HCT116 (cell line): ENCODE measurements around the gene PARVA. TPM values are rescaled to one million over a fixed set of nuclear protein-coding genes. Genes with fewer than 3 reads are reported as not detected.

Source experiments
- ATAC-seq: fragments of 200-7000 bp; cut with Tn5 transposase; 2 replicates; pipeline ENCODE4 v1.9.1; 2020; ENCODE audit warnings: mild to moderate bottlenecking, moderate library complexity
- BruUV-seq: library from RNA; stranded (reverse); fragments of 400-500 nt; replicated peaks from 2 replicates; lab custom pipeline; 2021; lab: Mats Ljungman, UMichigan
- CTCF ChIA-PET: fragments of 300-600 bp; sonication (Branson Sonifier 250); formaldehyde crosslinking; loops from one replicate; lab custom pipeline; 2021; ENCODE audit warnings: antibody characterized with exemption; lab: Charles Lee
- POLR2A ChIA-PET: fragments of 300-600, 350-600 bp; sonication (Branson Sonifier 250); formaldehyde crosslinking; loops from one replicate; lab custom pipeline; 2021; ENCODE audit warnings: antibody characterized with exemption; lab: Charles Lee
- RAD21 ChIA-PET, 2 experiments: fragments of 300-600 bp; sonication (Branson Sonifier 250); formaldehyde crosslinking; loops; one replicate each; lab custom pipeline; 2023; ENCODE audit warnings: low total read pairs in 2 of 2; ENCODE audit not compliant: uncharacterized antibody in 2 of 2, unreplicated experiment in 2 of 2, low non-redundant PET in 1 of 2; lab: Charles Lee
- DNase-seq: peaks from one replicate; pipeline ENCODE4 v3.0.0-alpha.2; 2010; ENCODE audit warnings: low read depth, low spot score
- H2AFZ ChIP-seq: fragments of 200-600 bp; shearing (Covaris generic), sonication (generic); 2 replicates; pipeline ENCODE4 v1.6.1; 2017; ENCODE audit warnings: low read depth, mixed run types, mixed read lengths, antibody characterized with exemption, low read length; ENCODE audit not compliant: poor library complexity, severe bottlenecking
- H3K27ac ChIP-seq: 2 replicates; pipeline ENCODE4 v1.5.1; 2012; ENCODE audit warnings: low read depth, low read length
- H3K27me3 ChIP-seq: fragments of 200-600 bp; sonication (generic); 2 replicates; pipeline ENCODE4 v1.6.1; 2016; ENCODE audit warnings: mixed run types, low read length, mixed read lengths; ENCODE audit not compliant: insufficient read depth
- H3K36me3 ChIP-seq, 2 experiments: fragments of 200-500 bp in 1 of 2; fragments of 200-600 bp in 1 of 2; sonication (Bioruptor generic) in 1 of 2; sonication (generic) in 1 of 2; 2 replicates each; pipeline versions ENCODE4 v1.5.1 to v1.6.1; 2014 to 2016; ENCODE audit warnings: low read length in 2 of 2, inconsistent platforms in 1 of 2, mixed read lengths in 1 of 2, mixed run types in 1 of 2; ENCODE audit not compliant: insufficient read depth in 2 of 2, control insufficient read depth in 1 of 2
- H3K4me1 ChIP-seq, 2 experiments: fragments of 200-600 bp in 1 of 2; sonication (generic) in 1 of 2; 2 replicates each; pipeline versions ENCODE4 v1.5.1 to v1.6.1; 2012 to 2017; ENCODE audit warnings: low read length in 2 of 2, inconsistent platforms in 1 of 2, mild to moderate bottlenecking in 1 of 2, mixed read lengths in 1 of 2, mixed run types in 1 of 2, moderate library complexity in 1 of 2; ENCODE audit not compliant: insufficient read depth in 2 of 2, control insufficient read depth in 1 of 2
- H3K4me2 ChIP-seq: fragments of 200-600 bp; sonication (generic); 2 replicates; pipeline ENCODE4 v1.6.1; 2017; ENCODE audit warnings: mixed run types, low read length, mixed read lengths
- H3K4me3 ChIP-seq, 2 experiments: fragments of 200-600 bp in 1 of 2; sonication (generic) in 1 of 2; replicated peaks in 1 of 2; 2 replicates each; pipeline ENCODE4 v1.5.1; 2011 to 2016; ENCODE audit warnings: low read length in 2 of 2, control low read depth in 1 of 2, low read depth in 1 of 2, mild to moderate bottlenecking in 1 of 2, mixed read lengths in 1 of 2, mixed run types in 1 of 2
- H3K79me2 ChIP-seq: fragments of 200-600 bp; sonication (generic); 2 replicates; pipeline ENCODE4 v1.6.1; 2017; ENCODE audit warnings: mild to moderate bottlenecking, mixed run types, low read length, moderate library complexity, mixed read lengths; ENCODE audit not compliant: insufficient read depth
- H3K9ac ChIP-seq: fragments of 200-600 bp; sonication (generic); 2 replicates; pipeline ENCODE4 v1.6.1; 2016; ENCODE audit warnings: low read length, mixed read lengths
- H3K9me2 ChIP-seq: fragments of 200-600 bp; sonication (generic), shearing (Covaris generic); 2 replicates; pipeline ENCODE4 v1.6.1; 2017; ENCODE audit warnings: mixed run types, mild to moderate bottlenecking, moderate library complexity; ENCODE audit not compliant: insufficient read depth
- H3K9me3 ChIP-seq, 2 experiments: fragments of 200-500 bp in 1 of 2; fragments of 200-600 bp in 1 of 2; sonication (Bioruptor generic) in 1 of 2; sonication (generic) in 1 of 2; 2 replicates each; pipeline ENCODE4 v1.6.1; 2014 to 2017; ENCODE audit warnings: low read length in 2 of 2, mixed read lengths in 2 of 2, inconsistent platforms in 1 of 2, low read depth in 1 of 2, mild to moderate bottlenecking in 1 of 2, mixed run types in 1 of 2, moderate library complexity in 1 of 2; ENCODE audit not compliant: control insufficient read depth in 1 of 2, insufficient read depth in 1 of 2
- H4K20me1 ChIP-seq: fragments of 200-600 bp; sonication (generic), shearing (Covaris generic); 2 replicates; pipeline ENCODE4 v1.6.1; 2017; ENCODE audit warnings: mixed run types, mild to moderate bottlenecking, moderate library complexity; ENCODE audit not compliant: insufficient read depth
- CBX3 ChIP-seq: IDR thresholded peaks from 2 replicates; pipeline ENCODE4 v1.6.1; 2012; ENCODE audit warnings: low read depth
- CEBPB ChIP-seq: IDR thresholded peaks from 2 replicates; pipeline ENCODE4 v1.6.1; 2012; ENCODE audit warnings: low read depth
- EGR1 ChIP-seq: IDR thresholded peaks from 2 replicates; pipeline ENCODE4 v1.6.1; 2012; ENCODE audit warnings: low read depth
- EZH2phosphoT487 ChIP-seq: fragments of 200-600 bp; IDR thresholded peaks from 2 replicates; pipeline ENCODE4 v1.6.1; 2018; ENCODE audit warnings: antibody characterized with exemption, borderline replicate concordance
- FOSL1 ChIP-seq: IDR thresholded peaks from 2 replicates; pipeline ENCODE4 v1.6.1; 2012; ENCODE audit warnings: low read depth
- MAX ChIP-seq: IDR thresholded peaks from 2 replicates; pipeline ENCODE4 v1.6.1; 2012
- SIN3A ChIP-seq: IDR thresholded peaks from 2 replicates; pipeline ENCODE4 v1.6.1; 2012; ENCODE audit warnings: low read depth
- SP1 ChIP-seq: IDR thresholded peaks from 2 replicates; pipeline ENCODE4 v1.6.1; 2012; ENCODE audit warnings: low read depth
- SRF ChIP-seq: IDR thresholded peaks from 2 replicates; pipeline ENCODE4 v1.6.1; 2012; ENCODE audit warnings: low read depth
- TCF7L2 ChIP-seq: IDR thresholded peaks from 2 replicates; pipeline ENCODE4 v1.7.0; 2011; ENCODE audit warnings: borderline replicate concordance, inconsistent platforms; ENCODE audit not compliant: insufficient read depth, insufficient read length; ENCODE audit errors: extremely low read depth
- YY1 ChIP-seq: IDR thresholded peaks from 2 replicates; pipeline ENCODE4 v1.6.1; 2011; ENCODE audit warnings: low read length, low read depth, moderate library complexity, mild to moderate bottlenecking; ENCODE audit not compliant: insufficient replicate concordance; ENCODE audit errors: extremely low read depth
- ZFX ChIP-seq: fragments of 450-650 bp; IDR thresholded peaks from 2 replicates; pipeline ENCODE4 v1.6.1; 2017
- intact Hi-C: fragments of 100-400 bp; cut with micrococcal nuclease; formaldehyde crosslinking; loops from 2 replicates; pipeline ENCODE4 v1.10.0; 2022
- total RNA-seq: library from RNA; stranded (reverse); gene quantifications from one replicate; pipeline ENCODE4 v1.2.1, GENCODE V29; 2021; ENCODE audit not compliant: unreplicated experiment
- TF ChIP-seq, protein P1 (sequence below), 3 experiments: fragments of 200-600 bp in 1 of 3; sonication (generic) in 1 of 3; IDR thresholded peaks in 2 of 3; conservative IDR thresholded peaks in 1 of 3; 2 replicates each; pipeline ENCODE4 v1.5.1; 2012 to 2017; ENCODE audit warnings: low read depth in 2 of 3, low read length in 2 of 3, antibody characterized with exemption in 1 of 3, borderline replicate concordance in 1 of 3, control low read depth in 1 of 3, mild to moderate bottlenecking in 1 of 3, mixed read lengths in 1 of 3, mixed run types in 1 of 3, moderate library complexity in 1 of 3; ENCODE audit not compliant: insufficient read depth in 1 of 3

Gene PARVA
- total RNA-seq, 1 experiment from 2014 or later, result 18.4 TPM

DNA sequence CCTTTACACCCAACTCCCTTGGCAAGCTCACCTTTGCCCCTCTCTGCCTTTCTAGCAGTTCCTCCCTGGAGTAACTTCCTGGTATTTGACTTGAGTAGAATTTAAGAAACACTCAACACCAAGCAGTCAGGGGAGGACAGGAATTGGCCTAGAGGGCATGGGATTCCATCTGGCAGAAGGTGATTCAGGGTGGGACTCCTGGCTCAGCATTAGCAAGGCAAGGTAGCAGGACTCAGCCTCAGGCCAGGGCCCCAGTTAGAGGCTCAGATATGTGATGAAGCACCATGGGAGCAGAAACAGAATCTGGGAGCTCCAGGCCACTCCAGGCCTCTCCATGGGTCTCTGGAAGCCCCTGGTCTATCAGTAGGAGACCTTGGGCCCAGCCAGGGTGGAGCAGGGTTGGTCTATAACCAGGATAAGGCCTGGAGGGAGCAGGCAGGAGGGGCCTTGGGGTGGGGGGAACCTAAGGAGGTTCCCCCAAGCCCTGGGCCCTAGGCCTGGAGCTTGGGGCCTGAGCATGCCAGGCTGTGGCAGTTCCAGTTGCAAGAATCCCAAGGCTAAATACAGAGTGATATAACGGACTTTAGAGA lies 148.2 kb downstream of the PARVA start:
- no peaks in the 10 kb centered on the region for H3K9me3 ChIP-seq
- no peak overlapping the region for H3K4me3 ChIP-seq
- H3K9me2 ChIP-seq, result no peaks in the 10 kb centered on the region
- no peaks in the 10 kb centered on the region for H4K20me1 ChIP-seq
- no peak overlapping the region for H3K9ac ChIP-seq
- no peaks in the 10 kb centered on the region for H3K79me2 ChIP-seq
- no peaks in the 10 kb centered on the region for H3K36me3 ChIP-seq
- RAD21 ChIA-PET, result no interaction called here
- H3K4me1 ChIP-seq, result 0 out of 4 replicates have a peak, but pooled peaks cover 0 to 4% of the 10 kb centered on the region in 2 experiments
- POLR2A ChIA-PET, result no interaction called here
- ATAC-seq, result no peak
- intact Hi-C loops, result no loop called here
- H3K4me2 ChIP-seq, result no peak overlapping the region
- no peak overlapping the region for H2AFZ ChIP-seq
- no peaks in the 10 kb centered on the region for H3K27me3 ChIP-seq
- no peak for DNase-seq
- H3K27ac ChIP-seq, result no peak overlapping the region
- CTCF ChIA-PET, result no interaction called here
- TF ChIP-seq MAX (no peak), FOSL1 (no peak), TCF7L2 (no peak), SIN3A (no peak), ZFX (no peak)
- no TSS peak for BruUV-seq

DNA sequence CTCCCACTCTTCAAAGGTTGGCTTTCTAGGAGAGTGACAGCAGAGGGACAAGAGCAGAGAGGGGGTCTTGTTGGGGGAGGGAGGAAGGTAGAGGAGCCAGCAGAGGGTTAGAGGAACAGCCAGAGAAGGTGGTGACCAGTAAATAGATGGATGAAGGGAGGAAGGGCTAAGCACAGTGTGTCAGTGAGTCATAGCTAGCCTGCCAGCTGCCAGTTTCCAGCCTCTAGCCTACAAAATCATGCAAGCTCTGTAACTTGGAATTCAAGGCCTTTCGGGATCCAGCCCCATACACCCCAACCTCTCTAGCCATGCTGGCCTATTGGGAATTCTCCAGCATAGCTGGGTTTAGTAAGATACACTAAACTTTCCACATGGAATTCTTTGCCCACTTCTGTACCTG lies 149.4 kb downstream of the PARVA start:
- RAD21 ChIA-PET, result no interaction called here
- no peak for TF ChIP-seq SP1
- TF ChIP-seq MAX, result no peak
- no peak for TF ChIP-seq SIN3A
- TF ChIP-seq ZFX, result no peak
- TF ChIP-seq FOSL1, result no peak
- TF ChIP-seq EGR1, result no peak
- TF ChIP-seq CEBPB, result no peak
- no peak for TF ChIP-seq SRF
- TF ChIP-seq EZH2phosphoT487, result no peak
- no peak for TF ChIP-seq YY1
- TF ChIP-seq, protein P1, sequence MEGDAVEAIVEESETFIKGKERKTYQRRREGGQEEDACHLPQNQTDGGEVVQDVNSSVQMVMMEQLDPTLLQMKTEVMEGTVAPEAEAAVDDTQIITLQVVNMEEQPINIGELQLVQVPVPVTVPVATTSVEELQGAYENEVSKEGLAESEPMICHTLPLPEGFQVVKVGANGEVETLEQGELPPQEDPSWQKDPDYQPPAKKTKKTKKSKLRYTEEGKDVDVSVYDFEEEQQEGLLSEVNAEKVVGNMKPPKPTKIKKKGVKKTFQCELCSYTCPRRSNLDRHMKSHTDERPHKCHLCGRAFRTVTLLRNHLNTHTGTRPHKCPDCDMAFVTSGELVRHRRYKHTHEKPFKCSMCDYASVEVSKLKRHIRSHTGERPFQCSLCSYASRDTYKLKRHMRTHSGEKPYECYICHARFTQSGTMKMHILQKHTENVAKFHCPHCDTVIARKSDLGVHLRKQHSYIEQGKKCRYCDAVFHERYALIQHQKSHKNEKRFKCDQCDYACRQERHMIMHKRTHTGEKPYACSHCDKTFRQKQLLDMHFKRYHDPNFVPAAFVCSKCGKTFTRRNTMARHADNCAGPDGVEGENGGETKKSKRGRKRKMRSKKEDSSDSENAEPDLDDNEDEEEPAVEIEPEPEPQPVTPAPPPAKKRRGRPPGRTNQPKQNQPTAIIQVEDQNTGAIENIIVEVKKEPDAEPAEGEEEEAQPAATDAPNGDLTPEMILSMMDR (IDR thresholded peaks at IDR 0.05 in 2 of 3, conservative IDR thresholded peaks at IDR 0.05 in 1 of 3; ENCODE audit: borderline replicate concordance in 1 of 3, insufficient read depth in 1 of 3, low read depth in 2 of 3, low read length in 2 of 3), result no peak
- TF ChIP-seq CBX3, result no peak
- Histone ChIP-seq H3K79me2 (no peaks in the 10 kb centered on the region), H3K4me3 (no peak overlapping the region), H2AFZ (no peak overlapping the region), H3K9me3 (no peaks in the 10 kb centered on the region), H3K27ac (no peak overlapping the region), H3K27me3 (no peaks in the 10 kb centered on the region), H3K4me2 (no peak overlapping the region), H3K36me3 (no peaks in the 10 kb centered on the region), H3K9me2 (no peaks in the 10 kb centered on the region), H3K9ac (no peak overlapping the region), H4K20me1 (no peaks in the 10 kb centered on the region), H3K4me1 (0 out of 4 replicates have a peak, but pooled peaks cover 0 to 4% of the 10 kb centered on the region in 2 experiments)
- ATAC-seq (no peak), DNase-seq (no peak)
- intact Hi-C loops, result no loop called here
- no TSS peak for BruUV-seq
- CTCF ChIA-PET, result no interaction called here
- POLR2A ChIA-PET, result no interaction called here
